GM12878 (cell line): ENCODE results near the gene HSD3B2. TPM values are rescaled to one million over a fixed set of nuclear protein-coding genes. Genes with fewer than 3 reads are reported as not detected.

Experiments
- ATAC-seq: fragments of 200-7000 bp; cut with Tn5 transposase; 3 replicates; pipeline ENCODE4 v1.9.1; 2020; ENCODE audit warnings: mild to moderate bottlenecking, moderate library complexity
- BruUV-seq: library from RNA; stranded (reverse); fragments of 400-500 nt; replicated peaks from 2 replicates; lab custom pipeline; 2021; lab: Mats Ljungman, UMichigan
- CTCF ChIA-PET: fragments of 300-600 bp; sonication (Branson Sonifier 250); formaldehyde crosslinking; extraction: SDS; loops from one replicate; lab custom pipeline; 2021; ENCODE audit warnings: inconsistent platforms; lab: Yijun Ruan, JAX
- POLR2A ChIA-PET: fragments of 350-600 bp; formaldehyde crosslinking; extraction: SDS; loops from one replicate; lab custom pipeline; 2021; ENCODE audit warnings: inconsistent platforms; lab: Charles Lee
- RAD21 ChIA-PET: fragments of 300-600 bp; sonication (Branson Sonifier 250); formaldehyde crosslinking; loops from one replicate; lab custom pipeline; 2023; ENCODE audit warnings: antibody characterized with exemption; ENCODE audit not compliant: unreplicated experiment; lab: Charles Lee
- SMC1A ChIA-PET: fragments of 300-600 bp; sonication (Branson Sonifier 250); formaldehyde crosslinking; loops from one replicate; lab custom pipeline; 2023; ENCODE audit not compliant: unreplicated experiment, uncharacterized antibody; lab: Charles Lee
- DNase-seq: peaks from one replicate; pipeline ENCODE4 v3.0.0-alpha.2; 2011; ENCODE audit warnings: low read depth, low spot score
- FAIRE-seq: peaks from 3 replicates; lab custom pipeline; 2011; peaks lifted over from hg19 to GRCh38; lab: Jason Lieb, UNC
- H2AFZ ChIP-seq: 2 replicates; pipeline ENCODE4 v1.6.0; 2011; ENCODE audit warnings: low read depth, low read length, control low read depth; ENCODE audit not compliant: control insufficient read depth
- H3K27ac ChIP-seq: 2 replicates; pipeline ENCODE4 v1.5.1; 2011; ENCODE audit warnings: control low read depth; ENCODE audit not compliant: control insufficient read depth, insufficient read depth
- H3K27me3 ChIP-seq, 2 experiments: replicated peaks in 1 of 2; 2 replicates each; pipeline versions ENCODE4 v1.6.0 to v1.6.1; 2011; ENCODE audit warnings: low read length in 1 of 2; ENCODE audit not compliant: control insufficient read depth in 2 of 2, insufficient read depth in 2 of 2
- H3K36me3 ChIP-seq, 2 experiments: 2 replicates each; pipeline ENCODE4 v1.5.1; 2011; ENCODE audit warnings: low read length in 1 of 2; ENCODE audit not compliant: control insufficient read depth in 2 of 2, insufficient read depth in 2 of 2
- H3K4me1 ChIP-seq: 2 replicates; pipeline ENCODE4 v1.6.1; 2011; ENCODE audit warnings: mild to moderate bottlenecking, low read length, moderate library complexity, mixed read lengths; ENCODE audit not compliant: control insufficient read depth, insufficient read depth
- H3K4me2 ChIP-seq: 2 replicates; pipeline ENCODE4 v1.6.0; 2011; ENCODE audit warnings: control low read depth; ENCODE audit not compliant: control insufficient read depth, insufficient read depth
- H3K4me3 ChIP-seq: fragments of 200-600 bp; sonication (generic); 2 replicates; pipeline ENCODE4 v1.5.1; 2016
- H3K79me2 ChIP-seq: 2 replicates; pipeline ENCODE4 v1.6.0; 2011; ENCODE audit warnings: low read length; ENCODE audit not compliant: control insufficient read depth, insufficient read depth
- H3K9ac ChIP-seq: 2 replicates; pipeline ENCODE4 v1.8.0; 2011; ENCODE audit warnings: low read length, control low read depth, mixed read lengths; ENCODE audit not compliant: control insufficient read depth, insufficient read depth
- H3K9me3 ChIP-seq: replicated peaks from 3 replicates; pipeline ENCODE4 v1.5.1; 2011; ENCODE audit warnings: mild to moderate bottlenecking, low read length; ENCODE audit not compliant: control insufficient read depth, insufficient read depth
- H4K20me1 ChIP-seq: 2 replicates; pipeline ENCODE4 v1.6.0; 2011; ENCODE audit not compliant: control insufficient read depth, insufficient read depth
- ATF3 ChIP-seq: IDR thresholded peaks from 2 replicates; pipeline ENCODE4 v1.6.1; 2011; ENCODE audit warnings: low read depth, mild to moderate bottlenecking, low read length, moderate library complexity, borderline replicate concordance; ENCODE audit errors: extremely low read depth
- CEBPZ ChIP-seq: fragments of 150-350 bp; IDR thresholded peaks from 2 replicates; pipeline ENCODE4 v1.6.1; 2016; ENCODE audit warnings: low read depth, low read length
- FOXK2 ChIP-seq: fragments of 450-650 bp; IDR thresholded peaks from 2 replicates; pipeline ENCODE4 v1.6.1; 2017; ENCODE audit warnings: mild to moderate bottlenecking, moderate library complexity
- KLF5 ChIP-seq: fragments of 450-650 bp; IDR thresholded peaks from 2 replicates; pipeline ENCODE4 v1.6.1; 2014; ENCODE audit warnings: mild to moderate bottlenecking; ENCODE audit not compliant: partially characterized antibody
- MEF2A ChIP-seq: IDR thresholded peaks from 2 replicates; pipeline ENCODE4 v1.6.1; 2011; ENCODE audit warnings: low read depth, mild to moderate bottlenecking, low read length, moderate library complexity; ENCODE audit not compliant: insufficient read depth
- MTA2 ChIP-seq: fragments of 450-650 bp; IDR thresholded peaks from 2 replicates; pipeline ENCODE4 v1.6.1; 2016; ENCODE audit warnings: low read depth, mild to moderate bottlenecking, moderate library complexity
- NFYB ChIP-seq: IDR thresholded peaks from 2 replicates; pipeline ENCODE4 v1.6.1; 2011; ENCODE audit warnings: low read depth, mild to moderate bottlenecking, low read length, improper control_type of control experiment, moderate library complexity; ENCODE audit not compliant: insufficient read depth
- PRDM15 ChIP-seq: fragments of 450-650 bp; formaldehyde crosslinking; IDR thresholded peaks from 2 replicates; pipeline ENCODE4 v1.4.0; 2020; ENCODE audit warnings: mild to moderate bottlenecking, moderate library complexity
- RAD21 ChIP-seq: IDR thresholded peaks from 2 replicates; pipeline ENCODE4 v1.6.1; 2011; ENCODE audit warnings: mild to moderate bottlenecking, low read depth, low read length, moderate library complexity; ENCODE audit not compliant: insufficient read depth
- ZBTB33 ChIP-seq: fragments of 450-650 bp; IDR thresholded peaks from 2 replicates; pipeline ENCODE4 v1.6.1; 2017; ENCODE audit warnings: mild to moderate bottlenecking
- WGBS: methylation state at CpG from one replicate; pipeline ENCODE4 v1.1.6; 2016; ENCODE audit warnings: low lambda C conversion rate; ENCODE audit not compliant: insufficient replicate concordance, insufficient coverage; ENCODE audit errors: missing lambda C conversion rate; 5-methylcytosine and 5-hydroxymethylcytosine counted together
- in situ Hi-C: fragments of 300-500 bp; cut with MboI; formaldehyde crosslinking; loops from 9 replicates; pipeline ENCODE4 v1.14.3; 2018; ENCODE audit warnings: mixed read lengths
- intact Hi-C: fragments of 100-400 bp; cut with micrococcal nuclease; formaldehyde crosslinking; loops from one replicate; pipeline ENCODE4 v1.14.2; 2022; ENCODE audit not compliant: unreplicated experiment
- polyA plus RNA-seq, 11 experiments: library from polyadenylated mRNA; depleted of rRNA in 4 of 11; unstranded in 6 of 11; stranded (reverse) in 5 of 11; fragments of >200 nt; fragmentation: Nextera tagmentation in 4 of 11; fragmentation: Illumina TruSeq in 1 of 11; extraction: Ambion mirVana in 4 of 11; extraction: Trizol in 1 of 11; gene quantifications; 1 replicate in 1 of 11; 2 replicates in 10 of 11; pipeline versions ENCODE4 v1.2.1 to v1.2.3, GENCODE V29; 2011 to 2016; ENCODE audit warnings: inconsistent platforms in 2 of 11, missing spikeins in 2 of 11, low read depth in 1 of 11
- total RNA-seq, 4 experiments: library from RNA; depleted of rRNA in 3 of 4; stranded (reverse); fragments of >200 nt in 3 of 4; fragmentation: Illumina TruSeq in 1 of 4; extraction: Trizol in 1 of 4; gene quantifications; 2 replicates each; pipeline versions ENCODE4 v1.2.1 to v1.2.3, GENCODE V29; 2013 to 2021

The HSD3B2 gene
- total and polyA plus RNA-seq, 10 of the 15 experiments (the other 5 are each of a cell fraction or from before 2014, with no cell fraction given): 0.56 TPM; not detected in 9

GRCh38 chr1:119430486-119430885 is 15.5 kb downstream of the HSD3B2 start (continued):
- TF ChIP-seq ATF3: no peak
- TF ChIP-seq NFYB: no peak
- TF ChIP-seq KLF5: no peak
- TF ChIP-seq PRDM15: no peak

GRCh38 chr1:119431836-119432235 is 16.9 kb downstream of the HSD3B2 start:
- Histone ChIP-seq H3K4me2 (no peak overlapping the region), H3K4me3 (no peak overlapping the region), H3K9me3 (no peaks in the 10 kb centered on the region), H3K36me3 (no peaks in the 10 kb centered on the region), H3K27ac (no peak overlapping the region), H4K20me1 (no peaks in the 10 kb centered on the region), H3K79me2 (no peaks in the 10 kb centered on the region), H3K27me3 (peaks cover 0 to 4% of the 10 kb centered on the region in 2 experiments), H3K9ac (no peak overlapping the region), H2AFZ (no peak overlapping the region), H3K4me1 (no peaks in the 10 kb centered on the region)
- POLR2A ChIA-PET: no interaction called here
- ATAC-seq: no peak
- BruUV-seq: no TSS peak
- SMC1A ChIA-PET: no interaction called here
- in situ Hi-C loops: no loop called here
- no peak for FAIRE-seq
- no peak for DNase-seq
- WGBS: 0% methylated on average over 3 of the region's 3 CpGs
- CTCF ChIA-PET: no interaction called here
- intact Hi-C loops: no loop called here
- RAD21 ChIA-PET: no interaction called here
- TF ChIP-seq MEF2A (no peak), RAD21 (no peak), CEBPZ (no peak), ZBTB33 (no peak), MTA2 (no peak), FOXK2 (no peak)
